Islet precursor cell (in vitro differentiated cells): ENCODE results near the gene TM9SF4.
"Not testable (repeated sequence)": the region's sequence is repeated elsewhere in the genome, so short reads cannot be mapped to it uniquely, and the experiment has no call there.

Source experiments
- DNase-seq: peaks from one replicate; pipeline ENCODE4 v3.0.0-alpha.2; 2018

Gene TM9SF4

DNA sequence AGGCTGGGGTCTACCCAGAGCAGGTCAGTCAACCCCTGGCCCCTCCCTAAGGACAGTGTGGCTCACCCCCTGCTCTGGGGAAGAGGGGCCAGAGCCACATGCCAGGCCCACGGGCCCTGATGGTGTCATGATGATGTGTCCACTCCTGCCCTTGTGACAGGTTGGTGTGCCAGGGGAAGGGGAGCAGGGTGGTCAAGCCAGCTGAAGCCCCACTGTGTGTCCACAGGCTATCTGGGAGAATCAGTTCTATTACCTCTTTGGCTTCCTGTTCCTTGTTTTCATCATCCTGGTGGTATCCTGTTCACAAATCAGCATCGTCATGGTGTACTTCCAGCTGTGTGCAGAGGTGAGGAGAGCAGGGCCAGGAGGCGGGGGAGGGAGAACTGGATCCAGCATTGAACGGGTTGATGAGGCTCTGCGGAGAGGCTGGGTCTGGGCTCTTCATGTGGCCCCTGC, 50.3 kb downstream of the TM9SF4 start:
- DNase-seq: peak; percentile 23

DNA sequence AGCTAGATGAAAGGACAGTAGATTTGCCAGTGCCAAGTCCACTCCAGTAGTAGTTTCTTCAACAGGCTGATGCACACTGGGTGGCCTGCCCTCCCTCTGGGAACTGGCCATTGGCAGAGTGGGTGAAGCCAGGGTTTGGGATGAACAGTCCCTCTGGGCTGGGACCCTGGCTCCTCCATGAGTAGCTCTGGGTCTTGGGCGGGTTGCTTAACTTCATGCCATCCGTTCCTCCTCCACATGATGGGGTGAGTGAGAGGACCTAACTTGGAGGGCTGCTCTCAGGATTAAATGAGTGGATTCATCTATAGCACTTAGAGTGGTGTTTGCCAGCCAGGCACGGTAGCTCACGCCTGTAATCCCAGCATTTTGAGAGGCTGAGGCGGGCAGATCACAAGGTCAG, 50.8 kb downstream of the TM9SF4 start:
- DNase-seq: peak; percentile 33

DNA sequence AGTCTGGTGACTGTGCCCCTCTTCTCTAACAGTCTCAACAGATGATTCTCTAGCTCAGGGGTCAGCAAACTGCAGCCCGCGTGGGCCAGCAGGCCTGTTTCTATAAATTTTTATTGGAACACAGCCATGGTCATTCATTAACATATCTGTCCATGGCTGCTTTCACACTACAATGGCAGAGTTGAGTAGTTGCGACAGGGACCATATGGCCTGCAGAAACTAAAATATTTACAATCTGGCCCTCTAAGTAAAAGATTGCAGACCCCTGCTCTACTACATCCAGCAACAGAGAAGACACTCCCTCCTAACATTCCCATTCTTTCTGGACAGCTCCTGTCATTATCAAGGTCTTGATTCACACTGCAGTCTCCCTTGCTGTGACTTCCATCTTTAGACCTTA, 52.8 kb downstream of the TM9SF4 start:
- peak; percentile 24 for DNase-seq

DNA sequence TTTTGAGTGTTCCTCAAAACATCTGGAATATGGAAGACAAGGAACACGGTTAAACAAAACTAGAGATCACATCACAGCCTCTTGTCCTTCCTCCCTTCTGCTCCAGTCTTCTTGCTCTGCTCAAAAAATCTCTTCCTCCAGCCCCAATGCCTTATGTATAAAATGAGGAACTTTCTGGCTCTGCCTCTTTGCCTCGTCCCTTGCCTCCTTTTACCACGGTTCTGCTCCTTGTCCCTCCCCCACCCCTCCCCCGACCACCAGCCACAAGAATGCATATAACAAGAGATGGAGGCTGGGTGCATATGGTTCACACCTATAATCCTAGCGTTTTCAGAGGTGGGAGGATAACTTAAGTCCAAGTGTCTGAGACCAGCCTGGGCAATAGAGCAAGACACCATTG, 54.4 kb downstream of the TM9SF4 start:
- no peak for DNase-seq

DNA sequence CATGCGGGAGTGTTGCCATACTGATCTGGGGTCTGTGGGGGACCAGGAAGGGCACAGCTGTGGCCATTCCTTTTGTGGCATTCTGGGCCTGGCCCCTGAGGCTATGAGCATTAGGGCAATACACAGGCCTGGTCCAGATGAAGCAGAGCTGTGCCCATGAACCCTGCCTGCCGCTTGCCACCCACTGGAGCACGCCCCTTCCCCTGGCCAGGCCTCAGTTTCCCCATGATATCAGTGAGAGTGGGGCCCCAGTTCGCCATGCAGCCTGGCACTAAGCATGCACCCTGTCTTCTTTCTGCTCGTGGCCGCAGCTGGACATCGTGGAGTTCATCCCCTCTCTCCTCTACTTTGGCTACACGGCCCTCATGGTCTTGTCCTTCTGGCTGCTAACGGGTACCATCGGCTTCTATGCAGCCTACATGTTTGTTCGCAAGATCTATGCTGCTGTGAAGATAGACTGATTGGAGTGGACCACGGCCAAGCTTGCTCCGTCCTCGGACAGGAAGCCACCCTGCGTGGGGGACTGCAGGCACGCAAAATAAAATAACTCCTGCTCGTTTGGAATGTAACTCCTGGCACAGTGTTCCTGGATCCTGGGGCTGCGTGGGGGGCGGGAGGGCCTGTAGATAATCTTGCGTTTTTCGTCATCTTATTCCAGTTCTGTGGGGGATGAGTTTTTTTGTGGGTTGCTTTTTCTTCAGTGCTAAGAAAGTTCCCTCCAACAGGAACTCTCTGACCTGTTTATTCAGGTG, 55.6 kb downstream of the TM9SF4 start:
- no peak for DNase-seq

DNA sequence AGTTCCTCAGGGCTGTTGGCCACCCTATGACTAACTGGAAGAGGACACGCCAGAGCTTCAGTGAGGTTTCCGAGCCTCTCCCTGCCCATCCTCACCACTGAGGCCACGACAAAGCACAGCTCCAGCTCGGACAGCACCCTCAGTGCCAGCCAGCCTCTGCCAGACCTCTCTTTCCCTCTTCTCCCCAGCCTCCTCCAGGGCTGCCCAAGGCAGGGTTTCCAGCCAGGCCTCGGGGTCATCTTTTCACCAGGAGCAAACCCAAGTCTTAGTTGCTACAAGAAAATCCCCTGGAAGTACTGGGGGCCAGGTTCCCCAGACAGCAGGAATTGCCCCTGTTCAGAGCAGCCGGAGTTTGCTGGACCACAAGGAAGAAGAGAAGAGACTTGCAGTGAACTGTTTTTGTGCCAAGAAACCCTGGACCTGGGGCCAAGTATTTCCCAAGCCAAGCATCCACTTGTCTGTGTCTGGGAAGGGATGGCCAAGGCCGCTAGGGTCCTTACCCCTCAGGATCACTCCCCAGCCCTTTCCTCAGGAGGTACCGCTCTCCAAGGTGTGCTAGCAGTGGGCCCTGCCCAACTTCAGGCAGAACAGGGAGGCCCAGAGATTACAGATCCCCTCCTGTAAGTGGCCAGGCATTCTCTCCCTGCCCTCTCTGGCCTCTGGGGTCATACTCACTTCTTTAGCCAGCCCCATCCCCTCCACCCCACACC, 56.5 kb downstream of the TM9SF4 start:
- peak; percentile 42 for DNase-seq

DNA sequence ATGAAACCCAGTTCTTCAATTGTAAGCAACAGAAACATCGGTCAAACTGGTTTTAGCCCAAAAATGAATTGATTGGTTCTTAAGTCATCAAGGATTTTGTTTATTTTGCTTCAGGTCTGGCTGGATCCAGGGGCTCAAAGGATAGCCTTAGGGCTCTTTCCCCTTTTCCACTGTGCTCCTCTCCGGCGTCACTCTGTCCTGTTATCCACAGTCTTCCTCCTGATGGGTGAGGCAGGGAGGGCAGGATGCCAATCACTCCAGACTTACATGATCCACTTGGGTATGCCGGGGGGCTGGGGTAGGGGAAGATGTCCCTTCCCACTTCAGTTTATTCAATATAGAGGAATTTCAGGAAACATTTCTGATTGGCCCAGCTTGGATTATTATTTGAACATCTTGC, 58.0 kb downstream of the TM9SF4 start:
- no peak for DNase-seq

DNA sequence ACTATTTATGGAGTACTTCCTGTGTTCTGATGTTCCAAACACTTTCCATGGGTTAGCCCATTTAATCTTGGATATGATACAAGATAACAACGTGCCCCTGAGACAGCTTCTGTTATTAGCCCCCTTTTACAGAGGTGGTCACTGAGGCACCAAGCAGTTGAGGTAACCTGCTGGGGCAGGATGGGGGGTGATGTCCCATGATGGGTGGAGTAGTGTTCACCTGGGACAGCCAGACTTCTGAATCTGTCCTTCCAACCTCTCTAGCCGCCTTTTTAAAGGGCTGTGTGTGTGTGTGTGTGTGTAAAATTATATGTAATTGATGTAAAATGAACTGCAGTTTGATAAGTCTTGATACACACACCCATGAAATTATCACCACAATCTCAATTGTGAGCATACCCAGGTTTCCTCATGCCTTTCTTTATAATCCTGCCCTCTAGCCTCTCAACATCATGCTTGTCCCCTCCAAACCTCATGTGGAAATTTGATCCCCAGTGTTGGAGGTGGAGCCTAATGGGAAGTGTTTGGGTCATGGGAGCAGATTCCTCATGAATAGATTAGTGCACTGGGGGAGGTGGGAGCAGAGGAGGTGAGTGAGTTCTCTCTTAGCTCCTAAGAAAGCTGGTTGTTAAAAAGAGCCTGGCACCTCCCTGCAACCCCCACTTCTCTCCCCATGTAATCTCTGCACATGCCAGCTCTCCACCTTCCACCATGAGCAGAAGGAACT, 58.8 kb downstream of the TM9SF4 start:
- DNase-seq: no peak

DNA sequence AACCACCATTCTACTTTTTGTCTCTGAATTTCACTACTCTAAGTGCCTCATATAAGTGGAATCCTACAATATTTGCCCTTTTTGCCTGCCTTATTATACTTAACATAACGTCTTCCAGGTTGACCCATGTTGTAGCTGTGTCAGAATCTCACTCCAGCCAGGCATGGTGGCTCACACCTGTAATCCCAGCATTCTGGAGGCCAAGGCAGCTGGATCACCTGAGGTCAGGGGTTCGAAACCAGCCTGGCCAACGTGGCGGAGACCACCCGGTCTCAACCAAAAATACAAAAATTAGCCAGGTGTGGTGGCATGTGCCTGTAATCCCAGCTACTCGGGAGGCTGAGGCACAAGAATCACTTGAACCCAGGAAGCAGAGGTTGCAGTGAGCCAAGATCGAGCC, 68.2 kb downstream of the TM9SF4 start:
- DNase-seq: not testable (repeated sequence)

DNA sequence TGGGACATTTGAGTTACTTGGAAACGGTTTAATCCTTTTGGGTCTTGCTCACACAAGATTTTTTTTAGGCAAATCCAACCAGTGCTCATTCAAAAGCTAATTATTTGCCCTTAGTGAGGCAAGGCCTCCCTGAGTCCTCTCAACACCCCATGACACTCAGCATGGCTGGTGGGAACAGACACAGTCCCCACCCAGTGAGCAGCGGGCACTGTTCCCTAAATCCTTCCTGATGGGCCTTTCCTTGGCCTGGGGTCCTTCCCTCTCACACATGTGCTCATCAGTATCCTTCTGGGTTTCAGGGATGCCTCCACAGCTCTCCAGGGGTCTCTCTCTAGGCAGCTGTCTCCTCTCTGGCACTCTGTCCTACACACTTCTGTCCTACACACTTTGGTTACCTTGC, 70.0 kb downstream of the TM9SF4 start:
- no peak for DNase-seq

DNA sequence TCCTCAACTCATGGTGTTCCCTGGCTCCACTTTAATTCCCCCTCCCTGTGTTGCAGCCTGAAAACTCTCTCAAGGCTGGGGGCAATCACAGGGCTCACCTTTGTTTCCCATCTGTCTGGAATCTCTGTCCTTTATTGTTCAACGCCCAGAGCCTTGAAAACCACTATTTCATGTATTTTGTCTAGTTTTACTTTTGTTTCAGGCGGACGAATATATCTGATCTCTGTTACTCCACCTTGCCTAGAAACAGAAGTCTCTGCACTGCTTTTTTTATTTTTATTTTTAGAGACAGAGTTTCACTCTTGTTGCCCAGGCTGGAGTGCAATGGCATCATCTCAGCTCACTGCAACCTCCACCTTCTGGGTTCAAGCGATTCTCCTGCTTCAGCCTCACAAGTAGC, 70.4 kb downstream of the TM9SF4 start:
- no peak for DNase-seq

DNA sequence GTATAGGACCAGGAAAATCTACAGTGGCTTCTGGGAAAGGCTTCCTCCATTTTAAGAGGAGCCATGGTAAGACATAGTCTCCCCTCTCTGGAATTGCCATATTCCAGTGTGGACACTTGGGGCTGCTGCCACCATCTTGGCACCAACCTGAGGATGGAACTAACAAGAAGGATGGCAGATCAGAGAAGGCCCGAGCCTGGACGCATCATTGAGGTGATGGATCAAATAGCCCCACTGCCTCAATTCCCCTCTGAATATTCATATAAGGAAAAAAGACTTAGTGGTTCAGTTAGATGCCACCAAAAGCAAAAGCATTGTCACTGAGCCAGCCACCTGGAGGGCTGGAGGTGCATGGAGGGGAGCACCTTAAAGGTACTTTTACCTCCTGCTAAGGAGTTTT, 72.1 kb downstream of the TM9SF4 start:
- DNase-seq: no peak

DNA sequence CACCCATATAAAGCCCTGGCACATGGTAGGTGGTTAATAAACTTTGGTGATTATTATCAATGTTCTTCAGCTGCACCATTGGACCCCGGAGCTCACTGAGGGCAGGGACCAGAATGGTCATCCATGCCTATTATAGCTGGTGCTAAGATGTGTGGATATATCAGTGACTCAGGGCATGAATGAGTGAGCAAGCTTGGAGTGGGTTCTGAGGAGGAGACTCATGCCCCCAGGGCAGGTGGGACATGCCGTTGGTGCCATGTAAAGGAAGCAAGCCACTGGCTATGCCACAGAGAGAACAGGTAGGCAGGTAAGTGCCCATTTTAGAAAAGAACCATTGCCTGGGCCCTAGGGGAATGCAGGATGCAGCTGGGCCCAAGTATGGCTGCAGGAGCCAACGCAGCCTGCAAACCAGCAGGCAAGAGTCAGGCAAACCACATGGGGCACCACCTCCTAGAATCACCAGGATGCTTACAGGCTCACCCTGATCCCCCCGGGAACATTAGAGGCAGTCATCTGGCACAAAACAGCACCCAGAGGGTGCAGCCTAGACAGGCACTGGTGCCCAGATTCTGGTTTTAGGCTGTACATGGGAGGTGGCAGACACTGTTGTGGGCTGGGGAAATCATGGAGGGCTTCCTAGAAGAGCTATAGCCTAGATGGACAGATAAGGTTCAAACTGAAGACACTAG, 74.6 kb downstream of the TM9SF4 start:
- peak; percentile 26 for DNase-seq

DNA sequence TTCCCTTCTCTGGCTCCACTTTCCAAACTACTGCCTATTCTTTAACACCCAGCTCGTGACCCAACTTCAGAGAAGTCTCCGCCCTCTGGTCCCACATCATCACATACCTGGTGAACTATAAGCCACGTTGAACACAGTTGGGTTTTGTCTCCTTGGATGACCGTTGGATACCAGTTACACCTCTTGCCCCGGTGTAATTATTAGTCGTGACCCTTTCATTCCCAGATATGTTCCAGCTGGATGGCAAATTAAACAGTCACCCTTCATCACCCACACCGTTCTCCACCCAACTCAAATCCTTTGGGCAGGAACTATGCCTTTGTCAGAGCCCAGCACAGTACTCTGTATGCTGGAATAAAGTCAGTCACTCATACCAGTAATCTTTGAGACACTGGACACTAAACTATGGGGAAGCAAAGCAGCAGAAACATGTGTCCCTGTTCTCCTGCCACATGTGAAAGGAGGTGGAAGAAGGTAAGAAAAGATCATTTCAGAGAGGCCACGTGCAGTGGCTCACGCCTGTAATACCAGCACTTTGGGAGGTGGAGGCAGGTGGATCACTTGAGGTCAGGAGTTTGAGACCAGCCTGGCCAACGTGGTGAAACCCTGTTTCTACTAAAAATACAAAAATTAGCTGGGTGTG, 75.6 kb downstream of the TM9SF4 start:
- peak; percentile 38 for DNase-seq

DNA sequence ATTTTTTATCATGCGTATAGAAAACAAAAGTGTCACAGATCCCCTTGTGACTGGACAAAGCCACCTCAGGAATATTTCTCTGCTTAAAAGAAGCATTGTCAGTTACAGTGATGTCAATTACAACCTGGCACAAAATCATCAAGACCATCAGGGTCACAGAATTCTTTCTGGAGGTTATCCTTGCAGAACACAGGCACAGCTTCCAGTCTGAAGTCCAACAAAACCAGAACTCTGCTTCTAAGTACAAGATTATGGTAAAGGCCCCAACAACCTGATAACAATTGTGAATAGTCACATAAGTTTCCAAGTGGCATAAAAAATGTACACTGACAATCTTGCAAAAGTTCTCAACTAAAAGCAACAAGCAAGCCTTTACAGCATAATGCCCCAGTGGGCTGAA, 77.0 kb downstream of the TM9SF4 start:
- no peak for DNase-seq

DNA sequence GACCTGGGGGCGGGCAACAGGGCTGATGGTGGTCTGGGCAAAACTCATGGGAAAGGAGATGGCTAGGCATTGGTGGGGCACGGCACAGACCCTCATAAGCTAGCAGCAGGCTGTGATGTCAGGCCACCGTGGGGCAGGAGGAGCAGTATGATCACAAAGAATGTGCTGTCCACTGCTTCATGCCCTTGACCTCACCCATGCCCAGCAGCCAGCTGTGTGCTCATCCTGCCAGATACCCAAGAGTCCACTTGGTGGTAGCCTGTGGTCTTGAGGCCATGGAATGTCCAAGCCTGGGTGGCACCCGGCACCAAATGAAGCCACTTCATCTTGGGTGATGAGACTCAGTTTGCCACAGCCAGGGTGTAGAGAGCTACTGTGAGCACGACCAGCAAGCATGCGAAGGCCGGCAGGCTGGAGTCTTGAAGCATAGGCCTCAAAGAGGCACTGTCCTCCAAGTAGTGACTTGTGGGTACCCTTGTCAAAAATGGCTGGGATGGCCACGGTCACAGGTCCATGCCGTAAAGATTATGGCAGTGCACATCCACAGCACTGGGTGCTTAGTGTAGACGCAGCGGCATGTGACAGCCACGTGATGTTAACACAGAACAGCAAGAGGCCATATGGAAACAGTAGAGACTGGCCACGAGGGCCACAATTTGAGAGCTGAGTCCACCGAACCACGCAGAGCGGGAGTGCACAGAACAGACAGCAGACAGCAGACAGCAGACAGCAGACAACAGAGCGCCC, 79.0 kb downstream of the TM9SF4 start:
- DNase-seq: peak; percentile 30

DNA sequence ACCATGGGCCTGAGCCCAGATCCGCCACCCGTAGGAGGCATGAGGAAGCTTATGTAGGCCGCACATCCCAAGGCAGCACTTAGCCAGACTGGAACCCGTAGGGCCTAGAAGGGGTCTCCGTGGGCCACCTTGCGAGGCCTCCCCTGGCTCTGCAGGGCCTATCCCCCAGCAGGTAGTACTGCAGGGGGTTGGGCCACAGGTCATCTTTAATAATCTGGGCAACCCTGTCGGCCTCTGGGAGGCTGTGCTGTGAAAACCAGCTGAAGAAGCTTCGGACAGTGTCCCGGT, 79.6 kb downstream of the TM9SF4 start:
- peak; percentile 43 for DNase-seq

DNA sequence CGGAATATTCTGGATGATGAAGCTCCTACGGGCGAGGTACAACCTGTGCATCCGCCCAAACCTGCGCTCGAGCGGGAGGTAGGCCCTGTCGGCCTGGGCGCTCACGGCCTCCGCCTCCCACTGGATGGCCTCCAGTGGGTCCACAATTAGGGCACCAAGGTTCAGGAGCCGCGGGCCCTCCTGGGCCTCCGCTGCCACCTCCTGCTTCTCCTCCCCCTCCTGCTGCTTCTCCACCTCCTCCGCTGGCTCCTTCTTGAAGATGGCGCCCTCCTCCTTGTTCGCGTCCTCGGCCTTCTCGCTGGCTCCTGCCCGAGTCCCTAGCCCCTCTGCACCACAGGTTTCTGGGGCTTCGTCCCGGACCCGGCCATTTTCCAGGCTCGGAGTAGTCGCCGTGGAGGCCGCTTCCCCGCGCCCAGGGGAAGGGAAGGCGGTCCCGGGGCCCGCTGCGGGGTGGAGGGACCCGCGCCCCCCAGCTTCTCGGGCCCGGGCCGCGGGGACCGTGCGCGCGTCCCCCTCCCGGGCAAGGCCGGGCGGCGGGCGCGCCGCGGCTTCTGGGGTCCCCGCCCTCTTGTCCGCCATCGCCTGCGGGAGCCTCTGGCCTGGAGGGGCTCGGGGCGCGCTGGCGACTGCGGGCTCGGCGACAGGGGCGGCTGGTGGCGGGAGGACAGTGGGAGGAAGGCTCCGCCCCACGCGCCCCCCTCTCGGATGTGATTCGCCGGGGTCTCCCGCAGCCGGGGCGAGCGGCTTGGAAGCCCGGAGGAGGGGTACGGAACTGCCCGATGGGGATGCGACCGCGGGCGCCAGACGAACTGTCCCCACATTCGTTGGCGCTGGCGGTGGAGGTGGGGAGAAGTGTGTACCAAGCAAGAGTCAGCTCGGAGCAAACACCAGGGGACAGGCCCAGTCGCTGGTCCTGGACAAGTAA, 80.4 kb downstream of the TM9SF4 start:
- peak; percentile 72 for DNase-seq

DNA sequence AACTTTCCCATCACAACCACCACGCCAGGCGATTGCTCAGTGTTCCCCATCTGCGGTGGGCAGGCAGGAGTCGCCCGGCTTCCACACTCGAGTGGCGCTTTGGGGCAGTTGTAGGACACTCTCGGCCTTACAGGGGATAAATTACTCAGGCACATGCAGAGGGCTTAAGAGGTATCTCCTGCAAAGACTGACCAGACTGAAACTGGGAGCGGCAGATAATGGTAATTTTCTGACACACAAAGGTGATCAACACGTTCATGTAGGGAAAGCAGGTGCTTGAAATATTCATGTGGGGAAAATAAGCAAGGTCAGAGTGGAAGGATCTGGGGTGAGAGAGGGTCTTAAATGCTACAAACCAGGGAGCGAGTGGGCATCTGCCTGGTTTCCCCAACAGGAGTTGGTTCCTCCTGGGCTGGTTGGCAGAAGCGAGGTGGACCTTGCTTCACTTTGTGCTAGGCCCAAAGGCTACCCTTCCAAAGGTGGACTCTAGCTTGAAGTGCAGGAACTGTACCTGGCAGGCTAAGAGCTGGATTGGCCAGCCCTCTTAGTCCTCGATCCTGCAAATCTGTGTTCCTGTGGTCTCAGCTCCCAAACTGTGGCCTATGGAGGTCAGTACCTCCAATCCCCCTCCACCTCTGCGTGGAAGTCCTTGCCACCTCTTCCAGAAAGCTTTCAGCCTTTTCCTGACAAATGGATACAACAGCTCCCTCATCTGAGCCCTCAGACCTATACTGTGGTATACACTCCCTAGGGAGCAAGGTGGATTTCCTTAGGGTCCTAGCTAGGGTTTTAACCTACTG, 81.3 kb downstream of the TM9SF4 start:
- DNase-seq: peak; percentile 59

DNA sequence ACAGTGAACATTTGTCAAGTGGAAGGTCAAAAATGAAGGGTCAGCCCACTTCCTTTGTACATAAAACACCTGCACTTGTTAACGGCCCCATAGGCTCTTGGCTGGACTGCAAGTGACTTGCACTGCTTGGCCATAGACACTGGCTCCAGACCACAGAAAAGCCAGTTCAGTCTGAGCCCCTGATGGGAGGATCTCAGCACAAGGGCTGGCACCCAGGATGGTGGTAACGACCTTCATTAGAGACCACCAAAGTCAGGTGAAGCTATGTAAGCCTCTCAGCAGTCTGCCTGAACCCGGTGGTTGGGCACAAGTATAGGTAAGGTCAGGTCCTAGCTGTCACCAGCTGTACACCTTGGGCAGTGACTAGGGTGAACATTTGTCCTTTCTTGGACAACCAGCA, 81.9 kb downstream of the TM9SF4 start:
- DNase-seq: no peak
